Peyer's patch (tissue), 4 donors: Measurements from ENCODE around the gene SOX10. TPM values are rescaled to one million over a fixed set of nuclear protein-coding genes. Genes with fewer than 3 reads are reported as not detected.
A peak's percentile ranks its signal among the peaks of the same experiment; 100 is the strongest.

Source experiments
- DNase-seq, 3 donors: peaks; one replicate each; pipeline ENCODE4 v3.0.0-alpha.2; 2017 to 2019
- H3K27ac ChIP-seq, 4 donors: fragments of 200-600 bp; sonication (generic); one replicate each; pipeline ENCODE4 v1.5.1; 2016 to 2019
- H3K27me3 ChIP-seq, 2 donors: fragments of 200-600 bp; sonication (generic); one replicate each; pipeline ENCODE4 v1.5.1; 2019
- H3K36me3 ChIP-seq, 3 donors: fragments of 200-600 bp; sonication (generic); one replicate each; pipeline ENCODE4 v1.5.1; 2016 to 2019
- H3K4me1 ChIP-seq, 4 donors: fragments of 200-600 bp; sonication (generic); one replicate each; pipeline ENCODE4 v1.5.1; 2016 to 2019
- H3K4me3 ChIP-seq, 4 donors: fragments of 200-600 bp; sonication (generic); 1 replicate in 3 of 4; 2 replicates in 1 of 4; pipeline ENCODE4 v1.5.1; 2016 to 2019; ENCODE audit warnings: mild to moderate bottlenecking in 1 of 4
- H3K9me3 ChIP-seq, 4 donors: fragments of 200-600 bp; sonication (generic); one replicate each; pipeline ENCODE4 v1.5.1; 2016 to 2019; ENCODE audit warnings: mild to moderate bottlenecking in 1 of 4
- CTCF ChIP-seq, 6 experiments: fragments of 450-650 bp in 4 of 6; fragments of 200-600 bp in 2 of 6; sonication (generic) in 1 of 6; IDR thresholded peaks; one replicate each; pipeline ENCODE4 v1.5.1; 2017 to 2019; ENCODE audit warnings: antibody characterized with exemption in 6 of 6, mild to moderate bottlenecking in 3 of 6, moderate library complexity in 1 of 6
- POLR2A ChIP-seq, 2 donors: fragments of 450-650 bp; IDR thresholded peaks; one replicate each; pipeline ENCODE4 v1.5.1; 2017; ENCODE audit warnings: antibody characterized with exemption in 2 of 2, mild to moderate bottlenecking in 2 of 2, moderate library complexity in 2 of 2
- total RNA-seq, 4 donors: library from RNA; depleted of rRNA; stranded (reverse); fragments of >200 nt; gene quantifications; one replicate each; pipeline ENCODE4 v1.1.0, GENCODE V29; 2016

SOX10 gene
- total RNA-seq, 4 donors from 2014 or later = 0.35 to 1.1 (median 0.66) TPM; not detected in 1

GRCh38 chr22:38017272-38017920 is 33.0 kb upstream of the SOX10 start:
- H3K27me3 ChIP-seq = no peaks in the 10 kb centered on the region
- peak overlapping the region in 1 of 4 donors; percentile 13 for H3K27ac ChIP-seq
- H3K4me3 ChIP-seq = no peak overlapping the region
- DNase-seq = peak; percentile 23 to 73 (median 66)
- peaks cover 0 to 21% (median 0%) of the 10 kb centered on the region in 4 donors for H3K4me1 ChIP-seq
- H3K9me3 ChIP-seq = no peaks in the 10 kb centered on the region
- H3K36me3 ChIP-seq = no peaks in the 10 kb centered on the region
- no peak for TF ChIP-seq POLR2A (IDR thresholded peaks at IDR 0.05)

- no peak for DNase-seq
- H3K4me1 ChIP-seq = peaks cover 0 to 21% (median 0%) of the 10 kb centered on the region in 4 donors
- H3K27ac ChIP-seq = peak overlapping the region in 2 of 4 donors; percentile 13 to 35
These were observed 32.1 kb upstream of the SOX10 start for GRCh38 chr22:38016182-38017151.

GRCh38 chr22:38014083-38014482 is 29.7 kb upstream of the SOX10 start:
- Histone ChIP-seq H3K36me3 (no peaks in the 10 kb centered on the region), H3K4me3 (no peak overlapping the region), H3K4me1 (peaks cover 0 to 21% (median 0%) of the 10 kb centered on the region in 4 donors), H3K27ac (no peak overlapping the region), H3K9me3 (no peaks in the 10 kb centered on the region), H3K27me3 (no peaks in the 10 kb centered on the region)
- TF ChIP-seq CTCF (IDR thresholded peaks at IDR 0.05) = no peak
- no peak for TF ChIP-seq POLR2A (IDR thresholded peaks at IDR 0.05)
- DNase-seq = no peak

More at GRCh38 chr22:38016182-38017151, 32.1 kb upstream of the SOX10 start:
- H3K4me3 ChIP-seq = peak overlapping the region in 1 of 4 donors; percentile 5
- no peak for TF ChIP-seq POLR2A (IDR thresholded peaks at IDR 0.05)
- TF ChIP-seq CTCF (IDR thresholded peaks at IDR 0.05) = no peak
- no peaks in the 10 kb centered on the region for H3K27me3 ChIP-seq
- no peaks in the 10 kb centered on the region for H3K36me3 ChIP-seq
- H3K9me3 ChIP-seq = no peaks in the 10 kb centered on the region

- Histone ChIP-seq H3K27me3 (no peaks in the 10 kb centered on the region), H3K4me1 (peaks cover 0 to 20% (median 0%) of the 10 kb centered on the region in 4 donors), H3K4me3 (no peak overlapping the region), H3K27ac (no peak overlapping the region), H3K36me3 (no peaks in the 10 kb centered on the region), H3K9me3 (no peaks in the 10 kb centered on the region)
- DNase-seq = no peak
- TF ChIP-seq POLR2A (IDR thresholded peaks at IDR 0.05) (no peak), CTCF (IDR thresholded peaks at IDR 0.05) (no peak)
These were observed 28.3 kb upstream of the SOX10 start for GRCh38 chr22:38012604-38013072.

- Histone ChIP-seq H3K27me3 (no peaks in the 10 kb centered on the region), H3K4me1 (no peaks in the 10 kb centered on the region), H3K27ac (no peak overlapping the region), H3K4me3 (no peak overlapping the region), H3K36me3 (no peaks in the 10 kb centered on the region), H3K9me3 (no peaks in the 10 kb centered on the region)
- TF ChIP-seq CTCF (IDR thresholded peaks at IDR 0.05) (no peak), POLR2A (IDR thresholded peaks at IDR 0.05) (no peak)
- DNase-seq = no peak
These were observed 24.8 kb upstream of the SOX10 start for GRCh38 chr22:38009000-38009806.
